Measurements from ENCODE around the gene NEDD4L.
A peak's percentile ranks its signal among the peaks of the same experiment; 100 is the strongest.

The NEDD4L gene

DNA sequence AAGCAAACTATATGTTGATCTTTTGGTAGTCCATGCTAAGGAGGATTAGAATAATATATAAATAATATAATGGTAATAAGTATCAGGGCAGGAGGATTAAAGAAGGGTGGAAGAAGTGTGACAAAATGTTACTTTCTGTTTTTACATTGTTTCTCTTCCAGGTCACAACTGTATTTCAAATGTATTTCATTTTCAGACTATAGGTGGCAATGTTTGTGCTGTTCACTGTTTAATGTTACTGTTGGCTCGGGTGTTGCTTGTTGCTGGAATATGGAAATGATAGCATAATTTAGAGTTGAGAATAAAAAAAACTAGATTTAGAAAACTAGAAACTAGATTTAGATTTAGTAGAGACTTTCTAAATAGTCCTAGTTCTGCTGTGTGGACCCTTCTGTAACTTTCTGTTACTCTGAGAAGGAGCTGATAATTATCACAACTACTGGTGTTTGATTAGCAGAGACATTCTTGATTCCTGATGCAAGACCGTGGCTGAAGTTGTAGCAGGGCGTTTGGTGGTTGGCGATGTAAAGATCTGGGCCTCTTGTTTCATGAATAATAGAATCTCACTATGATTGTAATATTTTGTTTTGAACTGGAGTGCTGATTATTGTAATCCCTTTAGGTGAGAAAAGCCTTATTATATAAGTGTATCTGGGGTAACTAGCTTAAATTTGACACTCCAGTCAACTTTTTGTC, 7.9 kb downstream of the NEDD4L start:
- Histone ChIP-seq H4K20me1 (ENCODE audit: low read depth, low read length) (peaks cover 9% of the 10 kb centered on the region; the same call in 1 of the 2 replicates), H3K79me2 (ENCODE audit: insufficient read depth, low read length) (no peaks in the 10 kb centered on the region), H3K4me2 (ENCODE audit: low read depth, low read length, poor library complexity, severe bottlenecking) (no peak overlapping the region), H3F3A (ENCODE audit: insufficient read depth) (no peaks in the 10 kb centered on the region), H3K27me3 (ENCODE audit: low read length) (no peaks in the 10 kb centered on the region), H3K9me3 (ENCODE audit: insufficient read depth, low read length) (no peaks in the 10 kb centered on the region), H2AFZ (ENCODE audit: low read depth, low read length, severe bottlenecking) (no peak overlapping the region), H3K9ac (ENCODE audit: low read length) (no peak overlapping the region), H3K27ac (ENCODE audit: low read depth, low read length) (no peak overlapping the region), H3K4me3 (ENCODE audit: insufficient read depth, low read length, poor library complexity, severe bottlenecking) (no peak overlapping the region), H3K36me3 (ENCODE audit: low read length) (no peaks in the 10 kb centered on the region), H3K9me2 (replicated peaks; ENCODE audit: insufficient read depth, low read length) (no peaks in the 10 kb centered on the region)
- TF ChIP-seq, protein P1, sequence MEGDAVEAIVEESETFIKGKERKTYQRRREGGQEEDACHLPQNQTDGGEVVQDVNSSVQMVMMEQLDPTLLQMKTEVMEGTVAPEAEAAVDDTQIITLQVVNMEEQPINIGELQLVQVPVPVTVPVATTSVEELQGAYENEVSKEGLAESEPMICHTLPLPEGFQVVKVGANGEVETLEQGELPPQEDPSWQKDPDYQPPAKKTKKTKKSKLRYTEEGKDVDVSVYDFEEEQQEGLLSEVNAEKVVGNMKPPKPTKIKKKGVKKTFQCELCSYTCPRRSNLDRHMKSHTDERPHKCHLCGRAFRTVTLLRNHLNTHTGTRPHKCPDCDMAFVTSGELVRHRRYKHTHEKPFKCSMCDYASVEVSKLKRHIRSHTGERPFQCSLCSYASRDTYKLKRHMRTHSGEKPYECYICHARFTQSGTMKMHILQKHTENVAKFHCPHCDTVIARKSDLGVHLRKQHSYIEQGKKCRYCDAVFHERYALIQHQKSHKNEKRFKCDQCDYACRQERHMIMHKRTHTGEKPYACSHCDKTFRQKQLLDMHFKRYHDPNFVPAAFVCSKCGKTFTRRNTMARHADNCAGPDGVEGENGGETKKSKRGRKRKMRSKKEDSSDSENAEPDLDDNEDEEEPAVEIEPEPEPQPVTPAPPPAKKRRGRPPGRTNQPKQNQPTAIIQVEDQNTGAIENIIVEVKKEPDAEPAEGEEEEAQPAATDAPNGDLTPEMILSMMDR (IDR thresholded peaks at IDR 0.05; ENCODE audit: insufficient read depth, low read length, poor library complexity, severe bottlenecking): peak; percentile 14
- TF ChIP-seq EZH2phosphoT487 (conservative IDR thresholded peaks at IDR 0.05; ENCODE audit: low read length): no peak

DNA sequence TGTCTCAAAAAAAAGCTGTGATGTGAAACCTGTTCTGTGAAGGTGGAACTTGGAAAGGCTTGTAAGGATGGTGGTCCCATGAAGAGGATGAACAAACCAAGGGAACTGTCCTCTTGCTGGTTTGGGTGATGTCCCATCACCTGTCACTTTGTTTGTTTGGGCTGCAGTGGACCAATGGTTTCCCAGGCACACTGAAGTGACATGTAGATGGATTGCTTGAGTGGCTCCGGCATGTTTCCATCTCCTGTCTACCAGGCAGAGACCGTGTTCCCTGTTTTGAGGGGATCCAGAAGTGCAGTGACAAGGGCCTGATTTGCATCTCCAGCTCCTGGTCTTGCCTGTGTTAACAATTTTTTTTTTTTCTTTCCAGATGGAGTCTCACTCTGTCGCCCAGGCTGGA, 8.9 kb downstream of the NEDD4L start:
- H3K36me3 ChIP-seq (ENCODE audit: low read length): no peaks in the 10 kb centered on the region
- no peak overlapping the region for H3K4me3 ChIP-seq (ENCODE audit: insufficient read depth, low read length, poor library complexity, severe bottlenecking)
- H3F3A ChIP-seq (ENCODE audit: insufficient read depth): no peaks in the 10 kb centered on the region
- H3K27ac ChIP-seq (ENCODE audit: low read depth, low read length): no peak overlapping the region
- no peaks in the 10 kb centered on the region for H3K27me3 ChIP-seq (ENCODE audit: low read length)
- no peaks in the 10 kb centered on the region for H3K9me3 ChIP-seq (ENCODE audit: insufficient read depth, low read length)
- H2AFZ ChIP-seq (ENCODE audit: low read depth, low read length, severe bottlenecking): no peak overlapping the region
- no peaks in the 10 kb centered on the region for H3K79me2 ChIP-seq (ENCODE audit: insufficient read depth, low read length)
- H3K4me2 ChIP-seq (ENCODE audit: low read depth, low read length, poor library complexity, severe bottlenecking): no peak overlapping the region
- 0 out of 2 replicates have a peak, but pooled peaks cover 3% of the 10 kb centered on the region for H4K20me1 ChIP-seq (ENCODE audit: low read depth, low read length)
- H3K9ac ChIP-seq (ENCODE audit: low read length): no peak overlapping the region
- TF ChIP-seq EZH2phosphoT487 (conservative IDR thresholded peaks at IDR 0.05; ENCODE audit: low read length): no peak
- TF ChIP-seq, protein P1 (IDR thresholded peaks at IDR 0.05; ENCODE audit: insufficient read depth, low read length, poor library complexity, severe bottlenecking): no peak
- no peaks in the 10 kb centered on the region for H3K9me2 ChIP-seq (replicated peaks; ENCODE audit: insufficient read depth, low read length)

GRCh38 chr18:58054041-58054781, 10.2 kb downstream of the NEDD4L start:
- H3K27ac ChIP-seq (ENCODE audit: low read depth, low read length): no peak overlapping the region
- no peaks in the 10 kb centered on the region for H3K27me3 ChIP-seq (ENCODE audit: low read length)
- H3K4me2 ChIP-seq (ENCODE audit: low read depth, low read length, poor library complexity, severe bottlenecking): no peak overlapping the region
- no peaks in the 10 kb centered on the region for H3F3A ChIP-seq (ENCODE audit: insufficient read depth)
- H3K9me3 ChIP-seq (ENCODE audit: insufficient read depth, low read length): no peaks in the 10 kb centered on the region
- no peaks in the 10 kb centered on the region for H3K9me2 ChIP-seq (replicated peaks; ENCODE audit: insufficient read depth, low read length)
- no peaks in the 10 kb centered on the region for H3K36me3 ChIP-seq (ENCODE audit: low read length)
- TF ChIP-seq, protein P1 (IDR thresholded peaks at IDR 0.05; ENCODE audit: insufficient read depth, low read length, poor library complexity, severe bottlenecking): no peak
- TF ChIP-seq EZH2phosphoT487 (conservative IDR thresholded peaks at IDR 0.05; ENCODE audit: low read length): no peak
- H3K79me2 ChIP-seq (ENCODE audit: insufficient read depth, low read length): no peaks in the 10 kb centered on the region
- no peak overlapping the region for H2AFZ ChIP-seq (ENCODE audit: low read depth, low read length, severe bottlenecking)
- no peak overlapping the region for H3K9ac ChIP-seq (ENCODE audit: low read length)
- H4K20me1 ChIP-seq (ENCODE audit: low read depth, low read length): 0 out of 2 replicates have a peak, but pooled peaks cover 3% of the 10 kb centered on the region
- H3K4me3 ChIP-seq (ENCODE audit: insufficient read depth, low read length, poor library complexity, severe bottlenecking): no peak overlapping the region
